HepG2 (cell line): ENCODE measurements around the gene NCMAP. TPM values are rescaled to one million over a fixed set of nuclear protein-coding genes. Genes with fewer than 3 reads are reported as not detected.

Experiments
- CREM ChIP-seq, 2 experiments: sonication (generic) in 1 of 2; formaldehyde crosslinking in 1 of 2; IDR thresholded peaks; 2 replicates each; pipeline versions ENCODE4 v1.4.0 to v1.6.1; 2016 to 2020; ENCODE audit warnings: antibody characterized with exemption in 1 of 2, mild to moderate bottlenecking in 1 of 2, missing genetic modification reagents in 1 of 2
- CSRNP2 ChIP-seq: sonication (generic); formaldehyde crosslinking; conservative IDR thresholded peaks from 2 replicates; pipeline ENCODE4 v1.8.0; 2022; ENCODE audit warnings: low read depth, missing genetic modification reagents
- EED ChIP-seq: sonication (generic); formaldehyde crosslinking; IDR thresholded peaks from 2 replicates; pipeline ENCODE4 v1.5.0; 2020; ENCODE audit warnings: mild to moderate bottlenecking, missing genetic modification reagents
- GPN1 ChIP-seq: sonication (generic); formaldehyde crosslinking; IDR thresholded peaks from 2 replicates; pipeline ENCODE4 v1.5.1; 2020; ENCODE audit warnings: missing genetic modification reagents, borderline replicate concordance
- HNF4A ChIP-seq: sonication (generic); formaldehyde crosslinking; IDR thresholded peaks from 2 replicates; pipeline ENCODE4 v1.4.0; 2020; ENCODE audit warnings: missing genetic modification reagents
- HOXD1 ChIP-seq: sonication (generic); formaldehyde crosslinking; IDR thresholded peaks from 2 replicates; pipeline ENCODE4 v1.5.0; 2020; ENCODE audit warnings: missing genetic modification reagents
- JUND ChIP-seq: sonication (generic); formaldehyde crosslinking; IDR thresholded peaks from 2 replicates; pipeline ENCODE4 v1.8.0; 2022; ENCODE audit warnings: mild to moderate bottlenecking, missing genetic modification reagents
- MIER3 ChIP-seq: IDR thresholded peaks from 2 replicates; pipeline ENCODE4 v1.6.1; 2016; ENCODE audit warnings: missing compliant biosample characterization, borderline replicate concordance
- MZF1 ChIP-seq: sonication (generic); formaldehyde crosslinking; IDR thresholded peaks from 2 replicates; pipeline ENCODE4 v1.8.1; 2023; ENCODE audit warnings: mild to moderate bottlenecking, missing genetic modification reagents, borderline replicate concordance
- PAXIP1 ChIP-seq: sonication (generic); formaldehyde crosslinking; conservative IDR thresholded peaks from 2 replicates; pipeline ENCODE4 v1.4.0; 2020; ENCODE audit warnings: mild to moderate bottlenecking, missing genetic modification reagents, moderate library complexity
- POGZ ChIP-seq: sonication (generic); formaldehyde crosslinking; IDR thresholded peaks from 2 replicates; pipeline ENCODE4 v1.4.0; 2020; ENCODE audit warnings: mild to moderate bottlenecking, missing genetic modification reagents
- RNF2 ChIP-seq: fragments of 450-650 bp; conservative IDR thresholded peaks from 2 replicates; pipeline ENCODE4 v1.6.1; 2016; ENCODE audit warnings: low read depth
- USF2 ChIP-seq, 2 experiments: sonication (generic) in 1 of 2; formaldehyde crosslinking in 1 of 2; IDR thresholded peaks; 2 replicates each; pipeline versions ENCODE4 v1.5.1 to v1.6.1; 2011 to 2020; ENCODE audit warnings: borderline replicate concordance in 1 of 2, low read depth in 1 of 2, low read length in 1 of 2, mild to moderate bottlenecking in 1 of 2, missing genetic modification reagents in 1 of 2, moderate library complexity in 1 of 2
- XBP1 ChIP-seq: sonication (generic); formaldehyde crosslinking; IDR thresholded peaks from 2 replicates; pipeline ENCODE4 v1.5.0; 2020; ENCODE audit warnings: missing genetic modification reagents
- ZBTB10 ChIP-seq: sonication (generic); formaldehyde crosslinking; IDR thresholded peaks from 2 replicates; pipeline ENCODE4 v1.4.0; 2020; ENCODE audit warnings: missing genetic modification reagents, borderline replicate concordance
- ZEB1 ChIP-seq: IDR thresholded peaks from 2 replicates; pipeline ENCODE4 v1.6.1; 2012; ENCODE audit warnings: mild to moderate bottlenecking, low read depth, inconsistent platforms; ENCODE audit not compliant: insufficient replicate concordance
- ZFP41 ChIP-seq: sonication (generic); formaldehyde crosslinking; IDR thresholded peaks from 2 replicates; pipeline ENCODE4 v1.4.0; 2020; ENCODE audit warnings: mild to moderate bottlenecking, missing genetic modification reagents, borderline replicate concordance
- ZNF329 ChIP-seq: sonication (generic); formaldehyde crosslinking; IDR thresholded peaks from 2 replicates; pipeline ENCODE4 v1.9.0; 2021; ENCODE audit warnings: low read depth, mild to moderate bottlenecking, missing genetic modification reagents
- polyA plus RNA-seq, 8 experiments: library from polyadenylated mRNA; depleted of rRNA in 3 of 8; stranded (reverse) in 7 of 8; unstranded in 1 of 8; fragments of >200 nt; fragmentation: Illumina TruSeq in 4 of 8; extraction: Trizol in 4 of 8; gene quantifications; 2 replicates each; pipeline versions ENCODE4 v1.2.1 to v1.2.3, GENCODE V29; 2011 to 2016; ENCODE audit warnings: low read depth in 4 of 8, missing spikeins in 1 of 8, mixed read lengths in 1 of 8; ENCODE audit not compliant: insufficient read depth in 1 of 8
- total RNA-seq, 5 experiments: library from RNA; depleted of rRNA; stranded (reverse); fragments of >200 nt; fragmentation: Illumina TruSeq; extraction: Trizol; gene quantifications; 2 replicates each; pipeline ENCODE4 v1.2.3, GENCODE V29; 2016; ENCODE audit warnings: low read depth in 1 of 5

The NCMAP gene
- total and polyA plus RNA-seq, 2 of the 13 experiments (the other 11 are each of a cell fraction or from before 2014, with no cell fraction given), result 2.7 to 20.0 TPM

GRCh38 chr1:24643363-24644099, 87.6 kb downstream of the NCMAP start (continued):
- no peak for TF ChIP-seq PAXIP1 (CRISPR knock-in tag)
- no peak; the same call in 1 of the 2 replicates for TF ChIP-seq ZFP41 (CRISPR knock-in tag)
- 0 out of 2 replicates have a peak, but pooled peaks have one; percentile 27 for TF ChIP-seq EED (CRISPR knock-in tag)
- TF ChIP-seq POGZ (CRISPR knock-in tag), result no peak
- TF ChIP-seq MZF1 (CRISPR knock-in tag), result no peak
- TF ChIP-seq XBP1, result no peak
- peak; percentile 2; the same call in 1 of the 2 replicates for TF ChIP-seq ZNF329
- TF ChIP-seq ZBTB10 (CRISPR knock-in tag), result no peak
- no peak for TF ChIP-seq CREM (IDR thresholded peaks at IDR 0.05)
- TF ChIP-seq CREM (CRISPR knock-in tag; IDR thresholded peaks at IDR 0.05), result no peak
- no peak for TF ChIP-seq CSRNP2 (CRISPR knock-in tag)
- no peak for TF ChIP-seq HOXD1 (CRISPR knock-in tag)
- TF ChIP-seq JUND (CRISPR knock-in tag), result no peak
- 0 out of 2 replicates have a peak, but pooled peaks have one; percentile 35 for TF ChIP-seq GPN1
- no peak for TF ChIP-seq RNF2
- no peak for TF ChIP-seq HNF4A (CRISPR knock-in tag)
- no peak for TF ChIP-seq MIER3
- TF ChIP-seq USF2 (IDR thresholded peaks at IDR 0.05; ENCODE audit: low read depth, low read length), result no peak
- TF ChIP-seq USF2 (CRISPR knock-in tag; IDR thresholded peaks at IDR 0.05; ENCODE audit: borderline replicate concordance), result no peak
- TF ChIP-seq ZEB1, result no peak
